Measurements from ENCODE around the gene NECTIN4. TPM values are rescaled to one million over a fixed set of nuclear protein-coding genes. Genes with fewer than 3 reads are reported as not detected.

NECTIN4 gene
- total and polyA plus RNA-seq, 2 of the 8 experiments (the other 6 are each of a cell fraction or from before 2014, with no cell fraction given): 0.19 to 0.71 TPM

DNA sequence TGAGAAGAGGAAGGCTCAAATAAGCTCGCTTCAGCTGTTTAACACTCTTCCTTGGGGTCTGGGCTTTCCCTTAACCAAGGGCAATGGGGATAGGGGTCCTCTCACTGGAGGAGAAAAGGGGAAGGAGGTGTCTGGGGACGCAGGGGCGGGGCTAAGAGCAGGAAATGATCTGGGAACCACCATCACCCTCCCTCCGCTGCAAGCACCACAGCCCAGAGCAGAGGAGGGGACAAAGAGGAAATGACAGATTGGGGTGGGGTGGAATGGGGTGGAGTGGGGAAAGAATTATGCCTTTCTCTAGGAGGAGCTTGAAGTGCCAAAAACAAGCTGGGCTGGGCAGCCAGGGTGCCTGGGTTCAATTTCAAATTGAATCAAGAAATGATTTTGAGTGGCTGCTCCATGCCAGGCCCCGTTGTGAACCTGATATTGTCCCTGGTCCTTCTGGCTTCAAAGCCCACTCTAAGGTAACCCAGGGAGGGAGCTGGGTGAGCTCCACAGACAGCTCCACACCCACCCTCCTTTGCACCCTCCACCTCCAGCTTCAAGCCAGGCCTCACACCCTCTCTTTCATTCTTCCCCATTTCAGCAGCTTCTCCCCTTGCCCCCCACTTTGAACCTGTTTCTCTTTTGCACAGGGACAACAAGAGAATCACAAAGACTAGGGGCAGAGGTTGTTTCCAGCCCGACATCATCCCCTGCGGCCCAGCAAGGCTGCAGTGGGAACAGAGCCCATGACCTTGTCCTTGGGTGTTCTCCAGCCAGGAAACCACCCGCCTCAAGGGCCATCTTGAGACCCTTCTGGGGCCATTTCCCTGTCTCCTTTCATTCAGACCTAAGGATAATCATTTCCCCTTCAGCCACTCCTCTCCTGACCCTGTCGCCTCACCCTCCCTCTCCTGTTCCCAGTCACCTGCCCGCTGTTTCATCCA is 20.8 kb downstream of the NECTIN4 start (continued):
- TF ChIP-seq CTBP2 (IDR thresholded peaks at IDR 0.05; ENCODE audit: borderline replicate concordance, insufficient read depth, insufficient read length, low read length) (no peak), BRCA1 (IDR thresholded peaks at IDR 0.05; ENCODE audit: low read depth, low read length) (no peak), TAF1 (IDR thresholded peaks at IDR 0.05; ENCODE audit: low read depth, low read length) (no peak), RAD21 (IDR thresholded peaks at IDR 0.05 in 1 of 2, conservative IDR thresholded peaks at IDR 0.05 in 1 of 2; ENCODE audit: low read depth in 2 of 2, low read length in 2 of 2) (no peak), SP1 (IDR thresholded peaks at IDR 0.05; ENCODE audit: low read depth, low read length) (no peak), SIN3A (conservative IDR thresholded peaks at IDR 0.05 in 1 of 2, IDR thresholded peaks at IDR 0.05 in 1 of 2; ENCODE audit: low read depth in 1 of 2, low read length in 2 of 2) (no peak), TBP (IDR thresholded peaks at IDR 0.05; ENCODE audit: low read depth, low read length) (no peak), PHF8 (conservative IDR thresholded peaks at IDR 0.05; ENCODE audit: low read depth, low read length) (no peak), SP2 (IDR thresholded peaks at IDR 0.05; ENCODE audit: low read length) (no peak)
- TF ChIP-seq, protein P1, sequence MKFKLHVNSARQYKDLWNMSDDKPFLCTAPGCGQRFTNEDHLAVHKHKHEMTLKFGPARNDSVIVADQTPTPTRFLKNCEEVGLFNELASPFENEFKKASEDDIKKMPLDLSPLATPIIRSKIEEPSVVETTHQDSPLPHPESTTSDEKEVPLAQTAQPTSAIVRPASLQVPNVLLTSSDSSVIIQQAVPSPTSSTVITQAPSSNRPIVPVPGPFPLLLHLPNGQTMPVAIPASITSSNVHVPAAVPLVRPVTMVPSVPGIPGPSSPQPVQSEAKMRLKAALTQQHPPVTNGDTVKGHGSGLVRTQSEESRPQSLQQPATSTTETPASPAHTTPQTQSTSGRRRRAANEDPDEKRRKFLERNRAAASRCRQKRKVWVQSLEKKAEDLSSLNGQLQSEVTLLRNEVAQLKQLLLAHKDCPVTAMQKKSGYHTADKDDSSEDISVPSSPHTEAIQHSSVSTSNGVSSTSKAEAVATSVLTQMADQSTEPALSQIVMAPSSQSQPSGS (IDR thresholded peaks at IDR 0.05; ENCODE audit: low read length): no peak
- TF ChIP-seq, protein P2, sequence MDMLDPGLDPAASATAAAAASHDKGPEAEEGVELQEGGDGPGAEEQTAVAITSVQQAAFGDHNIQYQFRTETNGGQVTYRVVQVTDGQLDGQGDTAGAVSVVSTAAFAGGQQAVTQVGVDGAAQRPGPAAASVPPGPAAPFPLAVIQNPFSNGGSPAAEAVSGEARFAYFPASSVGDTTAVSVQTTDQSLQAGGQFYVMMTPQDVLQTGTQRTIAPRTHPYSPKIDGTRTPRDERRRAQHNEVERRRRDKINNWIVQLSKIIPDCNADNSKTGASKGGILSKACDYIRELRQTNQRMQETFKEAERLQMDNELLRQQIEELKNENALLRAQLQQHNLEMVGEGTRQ (IDR thresholded peaks at IDR 0.05; ENCODE audit: low read length): no peak
